Pulmonary artery endothelial cell (primary cell): ENCODE data around the gene GJA5. TPM values are rescaled to one million over a fixed set of nuclear protein-coding genes. Genes with fewer than 3 reads are reported as not detected.

Experiments
- DNase-seq: peaks from one replicate; pipeline ENCODE4 v3.0.0-alpha.2; 2011; ENCODE audit warnings: low read depth, low spot score
- total RNA-seq: library from RNA; depleted of rRNA; stranded (reverse); fragments of >200 nt; gene quantifications from 2 replicates; pipeline ENCODE4 v1.2.3, GENCODE V29; 2014

The GJA5 gene
- total RNA-seq, 1 donor from 2014 or later = 11.0 TPM

DNA sequence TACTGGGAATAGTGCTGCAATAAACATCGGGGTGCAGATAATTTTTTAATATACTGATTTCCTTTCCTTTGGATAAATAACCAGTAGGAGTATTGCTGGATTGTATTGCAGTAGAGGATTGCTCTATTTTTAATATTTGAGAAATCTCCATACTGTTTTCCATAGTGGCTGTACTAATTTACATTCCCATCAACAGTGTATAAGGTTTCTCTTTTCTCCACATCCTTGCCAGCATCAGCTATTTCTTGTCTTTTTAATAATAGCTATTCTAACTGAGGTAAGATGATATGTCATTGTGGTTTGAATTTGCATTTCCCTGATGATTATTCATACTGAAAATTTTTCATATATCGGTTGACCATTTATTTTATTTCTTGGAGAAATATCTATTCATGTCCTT is 31.1 kb downstream of the GJA5 start:
- DNase-seq = no peak

DNA sequence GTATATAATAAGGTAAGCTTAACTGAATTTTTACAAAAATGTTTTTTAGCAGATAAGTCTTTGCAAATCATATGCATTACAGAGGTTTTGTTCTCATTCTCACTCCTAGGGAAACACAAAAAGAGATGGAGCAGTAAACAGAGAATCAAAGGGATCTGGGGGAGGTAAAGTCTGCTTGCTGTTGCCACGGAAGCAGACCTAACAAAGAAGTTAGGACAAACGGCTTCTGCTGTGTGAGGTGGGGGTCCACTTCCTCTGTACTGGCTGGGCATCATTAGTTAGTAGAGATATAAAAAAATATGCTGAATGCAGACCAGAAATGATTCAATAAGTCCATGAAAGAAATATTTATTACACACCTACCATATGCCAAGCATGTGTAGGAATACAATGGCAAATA is 34.2 kb downstream of the GJA5 start:
- DNase-seq = no peak

DNA sequence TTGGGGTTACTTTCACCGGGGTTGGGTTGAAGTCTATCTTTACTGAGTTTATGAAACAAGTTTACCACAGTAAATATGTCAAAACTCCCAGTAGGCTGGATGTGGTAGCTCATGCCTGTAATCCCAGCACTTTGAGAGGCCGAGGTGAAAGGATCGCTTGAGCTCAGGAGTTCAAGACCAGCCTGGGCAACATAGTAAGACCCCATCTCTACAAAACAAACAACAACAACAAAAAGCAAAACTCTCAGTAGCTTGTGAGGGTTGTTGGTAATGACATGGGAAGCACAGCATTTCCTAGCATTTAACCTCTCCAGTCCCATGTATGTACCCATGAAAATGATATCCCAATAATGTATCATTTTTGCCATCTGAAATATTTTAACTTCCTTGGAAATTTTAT is 34.7 kb downstream of the GJA5 start:
- no peak for DNase-seq

DNA sequence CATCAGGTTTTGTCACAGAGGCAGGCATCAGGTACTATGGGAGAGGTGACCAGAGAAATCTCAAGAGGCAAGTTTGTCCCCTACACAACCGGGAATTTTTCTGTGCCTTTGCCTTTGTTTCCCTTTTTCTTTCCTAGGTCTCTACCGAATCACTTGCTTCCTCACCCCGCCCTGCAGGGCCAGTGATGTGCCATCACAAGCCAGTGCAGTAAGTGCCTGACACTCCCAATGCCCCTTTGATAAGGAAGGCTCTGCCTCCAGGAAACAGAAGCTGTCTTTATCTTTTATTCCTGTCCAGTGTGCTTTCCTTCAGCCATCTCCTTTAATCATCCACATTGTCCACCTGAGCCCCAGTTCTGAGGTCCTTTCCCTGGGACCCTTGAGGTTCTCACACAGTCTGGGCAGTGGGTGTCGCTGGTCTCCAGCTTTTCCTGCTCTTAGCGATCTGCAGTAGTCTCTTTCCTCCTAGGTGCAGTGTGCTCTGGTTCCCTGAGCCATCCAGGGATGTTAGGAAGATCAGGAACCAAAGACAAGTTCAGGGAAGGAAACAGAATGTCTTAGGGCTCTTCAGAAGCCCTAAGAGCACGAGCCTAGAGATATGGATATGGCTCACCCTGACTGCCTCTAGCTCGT is 36.6 kb downstream of the GJA5 start:
- peak; percentile 36 for DNase-seq

DNA sequence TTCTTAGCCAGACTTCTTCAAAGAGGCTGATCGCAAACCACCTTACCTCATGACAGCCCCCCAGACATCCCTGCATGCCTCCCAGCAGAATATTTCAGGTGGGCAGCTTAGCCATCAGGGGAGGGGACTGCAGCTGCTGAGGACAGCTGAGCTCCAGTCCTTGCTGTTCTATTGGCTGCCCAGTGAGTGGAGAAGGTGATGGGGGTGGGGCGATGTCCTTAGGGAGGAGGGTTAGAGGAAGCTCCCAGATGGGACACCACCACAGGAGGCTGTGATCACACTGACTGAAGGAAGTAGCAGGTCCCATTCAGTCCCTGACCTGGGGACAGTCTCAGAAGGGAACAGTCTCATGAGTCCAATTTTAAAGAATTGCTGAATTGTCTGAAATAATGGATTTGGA is 38.3 kb downstream of the GJA5 start:
- no peak for DNase-seq

DNA sequence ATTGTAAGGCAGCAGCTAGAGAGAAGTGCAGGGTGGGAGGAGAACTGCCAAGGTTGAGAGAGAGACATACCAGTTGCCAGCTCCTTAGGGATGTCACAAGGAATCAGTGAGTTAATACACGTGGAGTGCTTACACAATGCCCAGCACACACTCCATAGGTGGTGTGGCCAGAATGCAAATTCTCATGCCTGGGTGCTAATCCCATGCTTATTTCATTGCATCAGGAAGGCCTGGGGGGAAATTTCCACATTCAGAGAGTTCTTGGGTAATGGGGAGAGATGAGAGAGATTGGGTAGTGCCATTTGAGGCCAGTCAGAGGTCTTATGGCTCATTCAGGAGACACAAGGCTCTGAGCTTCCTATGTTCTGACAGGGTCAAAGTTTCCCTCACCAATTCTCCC is 38.7 kb downstream of the GJA5 start:
- no peak for DNase-seq

DNA sequence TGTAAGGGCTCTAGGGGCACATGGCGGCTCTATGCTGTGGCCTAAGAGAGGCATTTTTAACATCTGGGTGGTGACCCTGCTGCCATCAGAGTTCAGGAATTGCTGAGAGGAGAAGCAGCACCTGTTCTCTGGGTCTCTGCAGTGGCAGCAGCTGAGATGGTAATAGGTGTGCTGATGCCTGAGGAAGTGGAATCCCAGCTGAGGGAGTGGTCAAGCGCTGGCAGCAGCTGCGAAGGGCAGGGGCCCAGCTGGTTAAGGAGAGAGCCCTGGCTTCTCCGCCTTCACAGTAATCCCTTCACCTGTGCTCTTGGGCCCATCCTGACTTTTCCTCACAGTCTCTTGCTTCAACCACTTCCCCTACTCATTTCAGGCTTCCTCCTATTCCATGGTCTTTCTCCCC is 39.8 kb downstream of the GJA5 start:
- DNase-seq = no peak

DNA sequence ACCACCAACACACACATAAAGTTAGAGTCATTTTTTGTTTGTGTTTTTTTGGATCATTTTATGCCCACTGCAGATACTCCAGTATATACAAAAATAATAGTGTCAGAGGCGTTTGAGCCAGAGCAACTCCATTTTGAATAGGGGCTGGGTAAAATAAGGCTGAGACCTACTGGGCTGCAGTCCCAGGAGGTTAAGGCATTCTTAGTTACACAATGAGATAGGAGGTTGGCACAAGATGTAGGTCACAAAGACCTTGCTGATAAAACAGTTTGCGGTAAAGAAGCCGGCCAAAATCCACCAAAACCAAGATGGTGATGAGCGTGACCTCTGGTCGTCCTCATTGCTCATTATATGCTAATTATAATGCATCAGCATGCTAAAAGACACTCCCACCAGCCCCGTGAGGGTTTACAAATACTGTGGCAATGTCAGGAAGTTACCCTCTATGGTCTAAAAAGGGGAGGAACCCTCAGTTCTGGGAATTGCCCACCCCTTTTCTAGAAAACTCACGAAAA is 40.6 kb downstream of the GJA5 start:
- DNase-seq = no peak

DNA sequence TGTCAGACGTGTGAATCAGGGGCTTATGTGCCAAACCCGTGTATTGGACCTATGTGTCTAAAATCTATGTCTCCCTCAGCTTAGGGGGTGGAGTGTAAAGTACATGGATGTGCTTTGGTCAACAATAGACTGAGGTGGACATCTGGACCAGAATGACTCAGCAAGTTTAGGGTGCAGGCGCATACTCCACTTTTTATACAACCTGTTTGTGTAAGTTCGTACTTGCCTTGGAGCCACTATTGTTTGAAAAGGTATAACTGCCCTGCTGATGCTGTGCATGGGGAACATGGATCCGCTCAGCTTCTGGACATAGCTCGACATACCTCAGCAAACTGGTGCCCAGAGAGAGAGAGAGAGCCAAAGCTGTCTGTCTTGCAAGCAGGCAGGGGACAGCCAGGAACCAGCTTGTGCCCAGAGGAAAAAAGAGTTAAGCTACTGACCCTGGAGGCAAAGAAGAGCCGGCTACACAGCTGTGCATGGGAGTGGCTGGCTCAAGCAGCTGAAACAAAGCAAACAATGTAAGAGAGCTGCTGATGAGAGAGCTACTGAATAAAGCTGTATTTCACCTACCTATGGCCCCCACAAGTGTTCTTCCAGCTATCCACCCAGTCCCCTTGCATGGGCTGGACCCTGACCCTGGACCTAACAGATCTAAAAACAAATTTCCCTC is 41.2 kb downstream of the GJA5 start:
- no peak for DNase-seq

DNA sequence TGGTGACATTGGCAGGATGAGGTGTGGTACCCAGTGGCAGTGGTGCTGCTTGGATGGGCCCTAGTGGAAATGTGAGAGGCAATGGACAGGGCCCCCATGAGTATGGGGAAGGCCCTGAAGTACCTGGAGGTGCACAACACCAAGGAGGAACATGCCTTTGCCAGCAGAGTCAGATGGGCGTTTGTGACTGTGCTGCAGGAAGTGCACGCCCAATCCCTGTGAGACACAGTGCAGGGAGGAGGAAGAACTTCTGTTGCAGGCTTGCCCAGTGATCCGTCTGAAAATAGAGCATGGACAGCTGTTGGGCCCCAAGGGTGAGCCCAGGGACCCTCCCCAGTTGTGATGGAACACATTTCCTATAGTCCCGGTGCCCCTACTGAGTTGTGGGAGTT is 42.7 kb downstream of the GJA5 start:
- DNase-seq = no peak

DNA sequence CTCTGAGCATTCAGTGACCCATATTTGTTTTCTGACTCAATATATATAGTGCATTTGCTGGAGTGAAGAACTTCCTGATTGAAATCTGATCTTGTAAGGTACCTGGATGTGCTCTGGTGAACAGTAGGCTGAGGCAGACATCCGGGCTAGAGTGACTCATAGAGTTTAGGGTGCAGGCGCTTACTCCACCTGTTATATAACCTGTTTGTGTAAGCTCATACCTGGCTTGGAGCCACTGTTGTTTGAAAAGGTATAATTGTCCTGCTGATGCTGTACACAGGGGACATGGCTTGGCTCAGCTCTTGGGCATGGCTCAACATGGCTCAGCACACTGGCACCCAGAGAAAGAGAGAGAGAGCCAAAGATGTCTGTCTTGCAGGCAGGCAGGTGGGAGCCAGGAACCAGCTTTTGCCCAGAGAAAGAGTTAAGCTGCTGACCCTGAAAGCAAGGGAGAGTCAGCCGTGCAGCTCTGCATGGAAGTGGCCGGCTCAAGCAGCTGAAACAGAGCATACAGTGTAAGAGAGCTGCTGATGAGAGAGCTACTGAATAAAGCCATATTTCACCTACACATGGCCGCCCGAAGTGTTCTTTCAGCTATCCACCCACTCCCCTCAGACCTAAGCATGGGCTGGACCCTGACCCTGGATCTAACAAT is 43.2 kb downstream of the GJA5 start:
- DNase-seq = no peak

DNA sequence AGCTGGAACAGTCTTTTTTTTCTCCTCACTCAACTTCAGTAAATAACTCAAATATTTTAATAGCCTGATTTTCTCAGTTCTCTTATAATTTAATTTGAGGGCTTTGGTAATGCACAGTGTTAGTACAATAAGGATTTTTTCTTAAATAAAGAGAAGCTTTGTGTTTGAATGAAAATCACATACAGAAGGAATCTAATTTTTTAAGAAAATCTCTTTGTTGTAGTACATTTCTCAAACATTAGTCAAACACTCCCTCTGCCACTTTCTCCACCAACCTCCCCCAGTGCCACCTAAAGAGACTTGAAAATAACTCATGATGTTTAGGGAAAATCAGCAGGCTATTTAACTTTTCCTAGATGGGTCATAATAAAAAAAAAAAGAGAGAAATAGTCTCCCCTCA is 47.8 kb downstream of the GJA5 start:
- no peak for DNase-seq

Other genes with a start within 250 kb of the GJA5 start
- 1.6 and 2.2 TPM in 2 replicates for gene BCL9, start 219.1 kb downstream of the GJA5 start, total RNA-seq
- gene ACP6, start 90.1 kb downstream of the GJA5 start, total RNA-seq = 2.6 and 5.9 TPM in 2 replicates
- not detected in 2 replicates for gene GJA8, start 142.2 kb upstream of the GJA5 start, total RNA-seq
- 14.0 and 19.0 TPM in 2 replicates for gene GPR89B, start 167.8 kb upstream of the GJA5 start, total RNA-seq